ENCODE measurements around the gene GIT2.
"Not testable (repeated sequence)": the region's sequence is repeated elsewhere in the genome, so short reads cannot be mapped to it uniquely, and the experiment has no call there.

The GIT2 gene

DNA sequence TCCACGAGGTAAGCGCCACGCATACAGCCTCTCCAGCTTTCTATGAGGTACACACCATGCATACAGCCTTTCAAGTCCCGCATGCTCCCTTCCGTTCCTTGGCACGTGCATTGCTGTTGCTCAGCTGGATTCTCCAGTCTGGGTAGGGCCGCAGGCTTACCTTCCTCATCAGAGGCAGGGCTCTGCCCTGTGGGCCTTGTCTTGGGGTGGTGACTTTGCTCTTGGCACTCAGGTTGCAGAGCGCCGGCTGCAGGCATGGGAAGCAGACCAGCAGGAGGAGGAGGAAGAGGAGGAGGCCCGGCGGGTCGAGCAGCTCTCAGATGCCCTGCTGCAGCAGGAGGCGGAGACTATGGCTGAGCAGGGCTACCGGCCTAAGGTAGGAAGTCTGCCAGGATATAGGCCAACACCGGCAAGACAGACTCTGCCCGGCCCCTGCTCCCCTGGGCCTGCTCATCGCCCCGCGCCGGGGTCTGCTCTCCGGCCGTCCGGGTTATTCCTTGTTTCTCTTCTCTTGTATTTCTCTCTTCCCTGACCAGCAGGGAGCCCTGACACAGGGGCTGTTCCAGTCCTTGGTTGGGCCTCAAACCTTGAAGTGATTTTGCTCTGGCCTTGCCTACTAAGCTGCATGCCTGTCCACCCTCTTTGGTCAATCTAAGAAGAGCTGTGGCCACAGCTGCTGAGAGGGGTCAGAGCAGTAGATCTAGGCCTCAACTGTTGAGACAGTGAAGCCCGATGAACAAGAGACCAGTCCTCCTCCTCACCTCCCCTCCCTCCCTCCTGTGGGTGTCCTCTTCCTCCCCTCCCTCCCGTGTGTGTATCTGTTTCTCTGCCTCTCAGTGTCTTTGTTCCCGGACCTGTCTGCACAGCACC lies 80.8 kb downstream of the GIT2 start:
- no peak for DNase-seq

DNA sequence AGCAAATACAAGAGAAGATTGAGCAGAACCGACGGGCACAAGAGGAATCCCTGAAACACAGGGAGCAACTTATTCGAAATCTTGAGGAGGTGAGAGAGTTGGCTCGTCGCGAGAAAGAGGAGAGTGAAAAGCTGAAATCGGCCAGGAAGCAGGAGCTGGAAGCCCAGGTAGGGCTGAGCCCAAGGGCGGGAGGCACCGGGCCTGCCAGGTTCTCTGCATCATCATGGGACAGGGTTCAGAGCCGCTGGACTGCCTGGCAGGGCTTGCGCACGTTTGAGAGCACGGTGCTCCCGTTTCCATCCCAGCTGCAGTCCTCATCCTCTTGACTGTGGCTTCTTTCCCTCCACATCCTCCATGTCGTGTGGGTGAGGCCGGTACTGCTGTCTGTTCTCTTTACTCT lies 81.7 kb downstream of the GIT2 start:
- no peak for DNase-seq

DNA sequence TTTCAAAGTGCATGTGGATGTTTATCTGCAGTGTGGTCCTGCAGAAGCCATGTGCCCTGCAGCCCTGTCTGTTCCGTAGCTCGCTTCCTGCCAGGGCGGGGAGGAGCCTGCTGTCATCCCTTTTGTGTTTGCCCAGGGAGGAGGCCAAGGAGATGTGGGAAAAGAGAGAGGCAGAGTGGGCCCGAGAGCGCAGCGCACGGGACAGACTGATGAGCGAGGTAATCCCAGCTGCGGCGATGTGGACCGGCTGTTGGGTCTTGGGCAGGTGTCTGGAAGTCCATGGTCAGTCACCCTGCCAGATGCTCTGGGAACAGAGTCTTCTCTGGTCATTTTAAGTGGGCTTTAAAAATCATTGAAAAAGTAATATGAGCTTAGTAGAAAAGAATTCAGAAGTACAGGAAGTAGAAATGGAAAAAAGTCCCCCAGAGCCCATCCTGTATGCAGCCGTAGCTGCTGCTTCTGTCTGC lies 83.3 kb downstream of the GIT2 start:
- no peak for DNase-seq

DNA sequence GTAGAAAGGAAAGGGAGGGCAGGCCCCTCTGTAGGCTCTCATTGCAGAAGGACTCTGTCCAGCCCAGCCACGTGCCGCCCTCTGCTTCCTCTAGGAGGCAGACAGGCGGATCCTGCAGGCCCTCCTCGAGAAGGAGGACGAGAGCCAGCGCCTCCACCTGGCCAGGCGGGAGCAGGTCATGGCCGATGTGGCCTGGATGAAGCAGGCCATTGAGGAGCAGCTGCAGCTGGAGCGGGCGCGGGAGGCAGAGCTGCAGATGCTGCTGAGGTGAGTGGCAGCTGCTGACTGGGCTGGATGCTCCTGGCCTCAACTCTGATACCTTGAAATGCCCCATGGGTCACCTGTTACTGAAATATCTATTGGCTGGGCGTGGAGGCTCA lies 85.2 kb downstream of the GIT2 start:
- DNase-seq: peak; percentile 9 to 11

DNA sequence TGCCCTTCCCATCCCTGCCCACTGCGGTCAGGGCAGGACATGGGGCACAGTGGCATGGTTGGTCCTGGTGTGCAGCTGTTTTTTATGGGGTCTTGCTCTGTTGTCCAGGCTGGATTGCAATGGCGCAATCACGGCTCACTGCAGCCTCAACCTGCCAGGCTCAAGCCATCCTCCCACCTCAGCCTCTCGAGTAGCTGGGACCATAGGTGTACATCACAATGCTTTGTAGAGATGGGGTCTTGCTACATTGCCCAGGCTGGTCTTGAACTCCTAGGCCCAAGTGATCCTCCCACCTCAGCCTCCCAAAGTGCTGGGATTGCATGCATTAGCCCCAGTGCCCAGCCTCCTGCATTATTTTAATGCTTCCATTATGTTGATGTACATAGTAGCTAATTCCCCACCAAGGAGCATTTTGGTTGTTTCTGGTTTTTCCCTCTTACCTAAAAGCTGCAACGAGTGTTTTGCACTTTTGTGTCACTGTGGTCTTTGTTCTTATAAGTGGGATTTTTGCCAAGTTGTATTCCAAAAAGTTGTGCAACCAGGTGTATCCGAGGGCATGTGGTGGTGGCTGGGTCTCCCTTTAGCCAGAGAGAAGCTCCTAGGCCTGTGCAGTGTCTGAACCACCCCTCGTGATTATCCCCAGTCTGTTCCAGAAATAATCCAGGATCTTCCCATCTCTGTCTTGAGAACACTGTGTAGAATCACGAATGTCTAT lies 85.8 kb downstream of the GIT2 start:
- no peak for DNase-seq

DNA sequence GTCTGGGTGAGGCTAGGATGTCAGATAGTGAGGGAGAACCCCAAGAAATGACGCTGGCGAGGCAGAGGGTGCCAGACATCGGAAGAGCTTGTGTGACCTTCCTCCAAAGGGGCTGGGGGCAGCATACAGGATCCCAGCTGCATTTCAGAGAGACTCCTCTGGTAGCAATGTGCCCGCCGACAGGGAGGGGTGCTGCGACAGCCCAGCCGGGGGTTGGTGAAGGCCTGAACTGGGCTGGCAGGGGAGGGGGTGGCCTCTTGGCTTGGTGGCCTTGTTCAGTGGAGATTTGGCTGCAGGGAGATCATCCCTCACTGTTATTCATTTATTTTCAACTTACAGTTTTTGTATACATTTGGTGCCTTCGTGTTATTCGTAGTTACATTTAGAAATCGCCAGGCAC lies 90.9 kb downstream of the GIT2 start:
- no peak for DNase-seq

DNA sequence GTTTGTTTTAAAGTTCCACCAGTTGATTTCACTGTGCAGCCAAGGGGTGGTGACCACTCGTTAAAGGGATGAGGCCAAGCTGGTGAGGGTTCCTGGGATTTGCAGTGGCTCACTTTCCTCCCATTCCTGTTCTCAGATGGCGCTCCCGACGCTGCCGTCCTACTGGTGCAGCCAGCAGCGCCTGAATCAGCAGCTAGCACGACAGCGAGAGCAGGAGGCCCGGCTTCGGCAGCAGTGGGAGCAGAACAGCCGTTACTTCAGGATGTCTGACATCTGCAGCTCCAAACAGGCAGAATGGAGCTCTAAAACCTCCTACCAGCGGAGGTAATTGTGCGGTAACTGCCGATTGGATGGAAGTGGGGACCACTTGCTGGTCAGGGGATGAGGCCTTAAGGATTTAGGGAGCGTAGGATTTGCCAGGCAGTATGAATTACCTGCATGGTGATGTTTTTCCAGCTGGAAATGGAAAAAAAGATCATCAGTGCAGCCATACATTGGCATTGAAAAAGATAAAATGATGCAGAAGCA lies 93.2 kb downstream of the GIT2 start:
- no peak for DNase-seq

DNA sequence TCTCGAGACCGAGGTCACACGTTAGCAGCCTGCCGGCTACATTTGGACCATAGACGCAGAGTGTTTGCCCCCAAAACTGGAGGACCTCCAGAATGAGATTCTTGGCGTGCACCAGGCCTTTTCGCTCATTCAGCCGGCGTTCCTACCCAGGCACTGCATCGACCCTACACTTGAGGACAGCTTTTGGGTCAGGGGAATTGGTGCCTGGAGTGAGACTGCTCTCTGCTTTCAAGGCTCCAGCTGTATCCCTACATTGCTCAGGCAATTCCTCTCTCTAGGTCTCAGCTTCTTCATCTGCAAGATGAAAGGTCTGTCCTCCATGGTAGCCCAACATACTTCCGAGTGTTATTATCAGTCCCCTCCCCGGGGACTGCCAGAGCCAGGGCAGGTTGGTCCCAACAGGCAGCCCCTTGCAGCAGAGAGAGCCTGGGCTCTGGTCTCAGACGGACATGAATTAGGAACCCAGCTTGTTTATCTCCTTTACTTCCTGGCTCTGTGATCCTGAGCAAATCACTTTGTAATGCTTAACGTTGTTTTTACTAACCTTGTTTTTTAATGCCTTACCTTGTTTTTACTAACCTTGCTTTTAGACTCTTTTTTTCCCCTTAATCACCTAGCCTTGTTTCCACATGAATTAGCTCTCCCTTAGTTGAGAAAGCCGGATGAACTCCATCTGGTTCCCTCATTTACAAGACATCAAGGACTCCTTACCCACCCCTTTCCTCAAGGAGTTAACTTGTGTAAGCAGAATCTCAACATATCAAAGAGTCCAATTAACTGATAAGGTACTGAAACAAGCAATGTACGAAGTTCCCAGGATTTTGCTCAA lies 95.2 kb downstream of the GIT2 start:
- DNase-seq: no peak

DNA sequence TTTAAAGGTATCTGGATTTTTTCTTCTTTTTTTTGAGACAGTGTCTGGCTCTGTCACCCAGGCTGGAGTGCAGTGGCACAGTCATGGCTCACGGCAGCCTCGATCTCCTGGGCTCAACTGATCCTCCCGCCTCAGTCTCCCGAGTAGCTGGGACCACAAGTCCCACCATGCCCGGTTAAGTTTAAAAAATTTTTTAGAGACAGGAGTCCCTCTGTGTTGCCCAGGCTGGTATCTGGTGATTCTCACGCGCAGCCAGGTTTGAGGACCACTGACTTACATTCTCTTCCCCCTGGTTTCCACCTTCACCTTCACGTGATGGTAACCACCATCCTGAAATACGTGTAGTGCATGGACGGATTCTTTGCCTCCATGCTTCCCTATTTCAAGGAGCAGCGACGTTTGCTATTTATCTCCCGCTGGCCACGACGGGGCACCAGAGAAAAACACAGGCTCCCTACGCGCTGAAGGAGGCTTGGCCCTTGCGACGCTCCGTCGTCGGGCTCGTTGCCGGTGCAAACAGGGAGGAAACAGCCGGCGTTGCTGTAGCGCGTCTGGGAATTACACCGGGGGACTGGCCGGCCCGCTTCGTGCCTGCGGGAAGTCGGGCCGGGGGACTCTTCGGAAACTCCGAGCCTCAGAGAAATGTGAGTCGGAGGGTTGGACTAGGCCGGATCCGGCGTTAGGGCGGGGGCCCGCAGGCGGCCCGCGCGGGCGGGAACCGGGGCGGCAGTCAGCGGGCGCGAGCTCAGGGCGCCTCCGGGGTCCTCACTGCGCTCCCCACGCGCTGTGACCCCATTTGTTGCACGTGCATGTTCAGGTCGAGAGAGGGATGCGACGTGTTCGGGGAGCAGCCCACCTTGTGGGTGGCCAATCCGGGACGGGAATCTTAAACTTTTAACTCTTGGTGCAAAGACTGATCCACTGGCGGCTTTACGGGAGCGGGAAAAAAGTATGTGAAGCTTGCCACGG lies 96.1 kb downstream of the GIT2 start, which contains the start of gene TCHP:
Gene TCHP, plus strand, starts transcription at position 492 of the 969 bp plus-strand sequence. CDS start 2,753 bp downstream, outside the sequence.
- DNase-seq: peak; percentile 92 to 94

DNA sequence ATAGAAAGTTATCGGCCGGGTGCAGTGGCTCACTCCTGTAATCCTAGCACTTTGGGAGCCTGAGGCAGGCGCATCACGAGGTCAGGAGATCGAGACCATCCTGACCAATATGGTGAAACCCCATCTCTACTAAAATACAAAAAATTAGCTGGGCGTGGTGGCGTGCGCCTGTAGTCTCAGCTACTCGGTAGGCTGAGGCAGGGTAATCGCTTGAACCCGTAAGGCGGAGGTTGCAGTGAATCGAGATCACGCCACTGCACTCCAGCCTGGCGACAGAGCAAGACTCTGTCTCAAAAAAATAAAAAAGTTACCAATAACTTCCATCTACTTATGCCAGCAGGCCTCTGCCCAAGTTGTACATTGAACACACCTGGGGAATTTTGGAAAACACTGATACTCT lies 96.8 kb downstream of the GIT2 start:
- not testable (repeated sequence) for DNase-seq

DNA sequence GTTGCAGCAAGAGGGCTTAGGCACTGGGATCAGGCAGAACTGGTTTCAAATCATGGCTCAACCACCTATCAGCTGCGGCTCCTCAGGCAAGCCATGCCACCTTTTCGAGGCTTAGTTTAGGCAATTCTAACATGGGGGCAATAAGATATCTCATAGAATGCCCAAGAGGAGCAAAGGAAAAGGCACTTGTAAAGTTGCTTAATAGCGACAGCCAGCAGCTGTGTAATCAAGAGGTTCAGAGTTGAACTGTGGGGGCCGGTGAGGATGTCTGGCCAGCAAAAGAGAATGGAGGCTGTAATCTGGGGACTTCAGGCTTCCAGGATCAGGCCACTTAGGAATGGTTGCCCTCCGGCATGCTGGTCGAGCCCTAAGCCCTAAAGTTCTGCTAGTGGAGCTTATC lies 99.1 kb downstream of the GIT2 start:
- DNase-seq: no peak

DNA sequence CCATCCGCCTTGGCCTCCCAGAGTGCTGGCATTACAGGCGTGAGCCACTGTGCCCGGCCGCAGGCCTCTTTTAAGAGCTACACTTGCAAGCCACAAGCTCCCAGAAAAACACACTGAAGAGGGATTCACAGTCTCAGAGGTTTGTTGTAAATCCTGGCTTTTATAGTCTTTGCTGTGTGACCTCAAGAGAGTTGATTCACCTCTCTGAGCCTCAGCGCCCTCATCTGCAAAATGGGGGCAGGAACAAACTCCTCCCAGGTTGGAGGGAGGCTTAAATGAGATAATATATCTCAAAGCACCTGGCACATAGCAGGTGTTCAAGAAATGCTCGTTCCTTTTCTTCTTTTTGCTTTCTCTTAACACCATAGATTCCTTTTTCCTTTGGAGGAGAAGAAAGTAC lies 100.0 kb downstream of the GIT2 start:
- DNase-seq: no peak

DNA sequence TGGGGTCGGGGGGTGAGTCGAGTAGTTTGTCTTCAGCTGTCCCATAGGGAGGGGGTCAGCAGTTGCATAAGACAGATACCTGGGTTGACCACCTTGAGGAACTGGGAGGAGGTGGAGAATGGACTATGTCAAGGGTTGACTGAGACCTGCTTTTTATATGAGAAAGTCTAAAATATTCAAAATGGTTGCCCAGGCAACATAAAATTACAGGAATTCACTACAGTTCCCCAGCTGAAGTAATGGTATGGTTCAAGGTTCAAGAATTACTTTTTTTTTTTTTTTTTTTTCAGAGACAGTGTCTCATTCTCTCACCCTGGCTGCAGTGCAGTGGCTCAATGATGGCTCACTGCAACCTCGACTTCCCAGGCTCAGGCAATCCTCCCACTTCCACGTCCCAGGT lies 101.2 kb downstream of the GIT2 start:
- no peak for DNase-seq

DNA sequence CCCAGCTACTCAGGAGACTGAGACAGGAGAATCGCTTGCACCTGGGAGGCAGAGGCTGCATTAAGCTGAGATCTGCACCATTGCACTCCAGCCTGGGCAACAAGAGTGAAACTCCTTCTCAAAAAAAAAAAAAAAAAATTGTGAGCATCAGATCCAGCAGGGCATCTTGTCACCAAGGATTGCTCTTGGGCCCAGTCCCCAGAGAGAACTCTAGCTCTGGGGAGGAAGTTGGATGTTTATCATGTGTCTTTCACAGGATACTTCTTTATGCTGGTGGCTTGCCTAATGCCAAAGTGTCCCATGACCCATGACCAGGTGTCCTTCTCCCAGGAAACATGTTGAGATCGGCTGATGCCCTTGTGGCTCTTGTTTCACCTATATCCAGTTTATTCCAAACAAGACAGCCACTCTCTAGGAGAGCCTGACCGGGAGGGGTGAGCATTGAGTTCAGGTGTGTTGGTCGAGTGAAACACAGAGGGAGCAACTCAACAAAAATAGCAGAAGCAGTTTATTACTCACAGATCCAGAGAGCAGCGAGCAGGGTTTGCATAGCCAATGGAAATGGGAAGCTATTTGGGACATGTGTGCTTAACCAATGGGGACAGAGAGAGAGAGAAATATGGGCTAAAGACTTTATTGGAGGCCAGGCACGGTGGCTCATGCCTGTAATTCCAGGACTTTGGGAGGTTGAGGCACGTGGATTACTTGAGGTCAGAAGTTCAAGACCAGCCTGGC lies 102.7 kb downstream of the GIT2 start:
- peak; percentile 78 to 85 for DNase-seq

DNA sequence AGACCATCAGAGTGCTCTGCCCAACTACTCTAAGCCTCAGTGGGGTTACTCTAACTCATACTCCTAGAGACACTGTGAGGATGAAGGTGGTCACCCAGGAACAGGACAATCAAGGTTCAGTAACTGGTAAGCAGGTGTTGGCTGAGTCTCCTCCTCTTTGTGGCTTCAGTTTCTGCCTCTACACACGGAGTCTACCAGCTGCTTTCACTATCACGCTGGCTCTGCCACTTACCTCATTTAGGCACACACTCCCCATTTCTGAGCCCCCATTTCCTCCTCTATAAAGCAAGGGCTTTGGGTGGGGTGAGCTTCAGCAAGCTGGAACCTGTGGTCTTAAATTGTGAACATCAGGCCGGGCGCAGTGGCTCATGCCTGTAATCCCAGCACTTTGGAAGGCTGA lies 103.4 kb downstream of the GIT2 start:
- DNase-seq: no peak

DNA sequence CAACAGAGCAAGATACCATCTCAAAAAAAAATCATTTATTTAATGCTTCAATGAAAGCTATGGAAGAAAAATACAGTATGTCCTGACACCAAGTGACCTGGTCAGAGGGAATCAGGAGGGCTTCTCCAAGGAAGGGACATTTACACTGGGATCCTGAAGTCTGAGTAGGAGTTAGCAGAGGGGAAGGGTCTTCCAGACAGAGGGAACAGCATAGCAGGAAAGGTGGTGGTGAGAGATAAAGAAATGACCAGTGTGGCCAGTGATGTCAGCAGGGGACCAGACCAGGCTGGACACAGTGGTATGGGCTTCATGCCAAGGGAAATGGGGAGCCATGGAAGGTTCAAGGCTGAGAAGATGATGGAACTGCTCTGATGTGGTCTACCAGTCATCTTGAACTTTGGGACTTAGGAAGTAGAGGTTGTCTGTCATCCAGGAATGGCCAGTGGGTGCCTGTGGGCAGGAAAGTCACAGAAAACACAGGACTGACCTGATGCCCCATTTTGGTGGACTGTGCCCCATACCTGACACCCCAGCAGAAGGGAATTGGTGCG lies 103.9 kb downstream of the GIT2 start:
- no peak for DNase-seq

DNA sequence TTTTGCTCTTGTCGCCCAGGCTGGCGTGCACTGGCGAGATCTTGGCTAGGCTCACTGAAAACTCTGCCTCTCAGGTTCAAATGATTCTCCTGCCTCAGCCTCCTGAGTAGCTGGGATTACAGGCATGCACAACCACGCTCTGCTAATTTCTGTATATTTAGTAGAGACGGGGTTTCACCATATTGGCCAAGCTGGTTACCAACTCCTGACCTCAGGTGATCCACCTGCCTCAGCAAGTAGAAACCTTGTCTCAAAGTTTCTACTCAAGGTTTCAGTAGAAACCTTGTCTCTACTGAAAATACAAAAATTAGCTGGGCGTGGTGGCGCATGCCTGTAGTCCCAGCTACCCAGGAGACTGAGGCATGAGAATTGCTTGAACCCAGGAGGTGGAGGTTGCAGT lies 104.4 kb downstream of the GIT2 start:
- not testable (repeated sequence) for DNase-seq

DNA sequence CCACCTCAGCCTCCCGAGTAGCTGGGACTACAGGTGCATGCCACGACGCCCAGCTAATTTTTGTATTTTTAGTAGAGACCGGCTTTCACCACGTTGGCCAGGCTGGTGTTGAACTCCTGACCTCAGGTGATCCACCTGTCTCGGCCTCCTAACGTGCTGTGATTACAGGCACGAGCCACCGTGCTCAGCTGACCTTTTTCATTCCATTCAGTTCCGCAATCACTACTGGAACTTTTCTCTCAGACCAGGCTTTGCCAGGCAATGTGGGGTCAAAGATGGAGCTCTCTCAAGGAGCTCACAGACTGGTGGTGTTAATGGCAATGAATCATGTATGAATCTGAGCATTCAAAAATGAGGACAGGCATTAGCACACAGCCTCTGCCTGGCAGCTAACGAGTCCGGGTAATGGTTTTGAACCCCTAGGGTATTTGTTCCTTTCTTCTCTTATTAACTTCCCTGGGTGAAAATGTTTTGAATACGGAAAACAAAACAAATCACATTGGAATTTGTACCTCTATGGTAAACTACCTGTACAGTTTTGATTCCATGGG lies 105.5 kb downstream of the GIT2 start:
- no peak for DNase-seq

DNA sequence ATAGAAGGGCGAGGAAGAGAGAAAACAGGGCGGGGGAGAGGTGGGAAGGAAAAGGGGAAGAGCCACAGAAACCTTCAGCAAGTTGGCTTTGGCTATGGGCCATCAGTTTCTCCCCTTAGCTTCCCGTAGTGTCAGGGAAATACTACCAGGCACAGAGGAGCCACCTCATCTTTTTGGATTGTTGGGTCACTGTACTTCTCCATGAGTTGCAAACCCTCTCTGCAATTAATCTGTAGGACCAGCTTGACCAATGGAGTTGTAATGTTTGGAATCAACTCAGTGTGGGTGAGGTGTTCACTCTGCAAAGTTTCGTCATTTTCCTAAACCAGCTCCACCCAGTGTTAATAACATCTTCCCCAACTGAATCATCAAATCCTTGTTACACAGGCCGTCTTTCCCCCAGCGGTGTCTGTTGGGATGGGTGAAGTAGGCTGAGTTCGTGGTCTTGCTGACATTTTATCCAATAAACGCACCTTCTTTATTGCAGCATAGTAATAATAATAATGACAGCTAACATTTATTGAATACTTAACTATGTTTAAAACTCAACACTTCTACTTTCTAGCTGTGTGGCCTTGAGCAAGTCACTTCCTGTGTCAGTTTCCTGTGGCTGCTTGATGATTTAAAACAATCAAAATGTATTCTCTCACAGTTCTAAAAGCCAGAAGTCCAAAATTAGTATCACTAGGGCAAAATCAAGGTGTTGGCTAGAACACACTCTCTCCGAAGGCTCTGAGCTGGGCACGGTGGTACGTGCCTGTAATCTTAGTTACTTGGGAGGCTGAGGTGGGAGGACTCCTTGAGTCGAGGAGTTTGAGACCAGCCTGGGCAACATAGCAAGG lies 107.8 kb downstream of the GIT2 start:
- peak; percentile 88 to 95 for DNase-seq

Data from inflammatory macrophage (primary cell).